Measurements from ENCODE around the gene SUPT5H.

SUPT5H gene

DNA sequence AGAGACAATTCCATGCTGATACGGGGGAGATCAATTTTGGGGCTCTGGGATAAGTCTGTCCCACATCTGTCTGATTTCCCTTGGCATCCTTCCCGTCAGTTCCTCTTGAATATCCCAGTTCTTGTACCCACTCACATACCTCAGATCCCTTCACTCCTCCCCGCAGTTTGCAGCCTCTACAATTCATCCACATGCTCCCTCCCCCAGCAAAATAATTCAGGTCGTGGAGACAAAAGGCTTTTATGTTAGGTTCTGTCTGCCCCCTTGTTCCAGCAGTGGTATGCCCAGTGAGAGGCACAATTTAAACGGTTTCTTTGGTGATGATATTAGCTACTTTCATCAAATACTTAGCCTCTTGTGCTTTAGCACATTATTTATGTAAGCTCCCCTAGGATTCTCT, 19.2 kb upstream of the SUPT5H start:
- no peak for TF ChIP-seq ZNF274 (IDR thresholded peaks at IDR 0.05; ENCODE audit: low read depth, low read length)
- no peak overlapping the region for H3K4me3 ChIP-seq (ENCODE audit: low read length)

DNA sequence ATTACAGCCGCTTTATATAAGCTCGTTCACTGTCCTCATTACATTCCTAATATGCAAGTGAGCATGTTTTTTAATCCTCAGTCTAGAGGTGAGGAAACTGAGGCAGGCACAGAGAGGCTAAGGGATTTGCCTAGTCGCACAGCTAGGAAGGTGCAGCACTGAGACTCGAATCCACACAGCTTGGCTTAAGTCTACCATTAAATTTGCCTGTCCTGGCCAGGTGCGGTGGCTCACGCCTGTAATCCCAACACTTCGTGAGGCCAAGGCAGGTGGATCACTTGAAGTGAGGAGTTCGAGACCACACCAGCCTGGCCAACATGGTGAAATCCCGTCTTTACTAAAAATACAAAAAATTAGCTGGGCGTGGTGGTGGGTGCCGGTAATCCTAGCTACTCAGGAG, 17.7 kb upstream of the SUPT5H start:
- H3K4me3 ChIP-seq (ENCODE audit: low read length): no peak overlapping the region
- TF ChIP-seq ZNF274 (IDR thresholded peaks at IDR 0.05; ENCODE audit: low read depth, low read length): no peak

DNA sequence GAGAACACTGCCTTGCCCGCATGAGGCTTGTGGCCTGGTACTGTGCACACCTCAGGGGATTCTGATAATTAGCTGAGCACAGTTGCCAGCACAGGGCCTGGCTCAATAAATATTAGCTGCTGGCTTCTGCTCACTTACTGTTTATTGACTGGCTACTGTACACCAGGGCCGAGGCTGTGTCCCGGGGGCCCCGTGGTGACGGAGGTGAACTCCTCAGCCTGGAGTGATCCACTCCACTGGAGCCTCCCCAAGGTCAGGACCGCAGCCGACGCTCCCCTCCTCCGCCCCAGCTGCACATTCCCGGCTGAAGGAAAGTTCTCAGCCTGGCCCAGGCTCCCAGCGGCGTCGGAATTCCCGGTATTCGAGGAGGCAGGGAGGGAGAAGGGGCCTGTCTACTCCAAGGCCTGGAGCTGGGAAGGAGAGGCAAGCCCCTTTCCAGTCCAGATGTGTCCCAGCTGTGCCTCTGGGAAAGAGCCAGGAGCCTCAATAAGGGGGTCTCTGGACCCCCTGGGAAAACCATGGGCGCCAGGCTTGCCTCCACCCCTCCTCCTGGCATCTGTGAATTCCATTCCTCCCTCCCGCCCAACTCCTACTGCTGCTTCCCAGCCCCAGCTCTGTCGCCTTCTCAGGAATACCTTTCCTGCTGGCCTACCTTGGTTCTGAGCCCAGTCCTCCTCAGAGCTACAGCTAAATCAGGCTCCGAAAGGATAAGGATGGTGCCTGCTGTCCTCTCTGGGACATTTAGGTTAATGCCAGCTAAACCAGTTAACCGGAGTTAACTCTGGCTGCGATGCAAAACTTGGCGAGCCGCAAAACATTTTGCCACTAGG, 16.9 kb upstream of the SUPT5H start:
- TF ChIP-seq ZNF274 (IDR thresholded peaks at IDR 0.05; ENCODE audit: low read depth, low read length): no peak
- H3K4me3 ChIP-seq (ENCODE audit: low read length): no peak overlapping the region

DNA sequence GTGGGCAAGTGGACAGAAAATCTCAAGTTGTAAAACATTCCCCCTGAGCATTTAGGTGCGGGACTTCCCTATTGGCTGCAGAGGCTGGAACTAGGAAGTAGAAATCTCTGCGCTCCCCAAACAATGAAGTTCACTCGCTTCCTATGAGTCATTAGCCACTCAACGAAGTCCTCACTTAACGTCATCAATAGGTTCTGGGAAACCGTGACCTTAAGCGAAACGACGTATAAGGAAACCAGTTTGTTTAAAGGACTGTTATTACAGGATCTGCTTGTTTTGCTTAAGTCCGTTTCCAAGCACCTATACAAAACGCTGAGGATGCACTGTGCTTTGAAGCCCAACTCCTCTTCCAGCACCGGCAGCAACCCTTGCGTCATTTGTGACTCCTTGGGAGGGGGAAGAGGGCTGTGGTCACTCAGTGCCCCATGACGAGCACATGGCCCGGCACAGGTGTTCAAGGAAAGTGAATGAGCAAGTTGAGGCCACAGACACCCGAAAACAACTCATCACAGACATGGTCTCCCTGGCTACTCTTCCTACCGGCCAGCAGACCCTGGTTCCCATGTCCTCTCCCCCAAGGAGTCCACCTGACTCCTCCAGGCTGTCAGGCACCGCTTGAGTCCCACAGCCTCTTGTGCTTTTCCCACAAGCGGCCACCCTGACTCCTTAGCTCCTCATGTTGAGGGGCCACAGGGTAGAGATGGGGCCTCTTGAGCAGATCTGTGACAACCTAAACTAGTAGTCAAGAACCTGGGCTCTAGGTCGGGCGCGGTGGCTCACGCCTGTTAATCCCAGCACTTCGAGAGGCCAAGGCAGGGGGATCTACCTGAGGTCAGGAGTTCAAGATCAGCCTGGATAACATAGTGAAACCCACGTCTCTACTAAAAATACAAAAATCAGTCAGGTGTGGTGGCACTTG, 14.4 kb upstream of the SUPT5H start:
- no peak for TF ChIP-seq ZNF274 (IDR thresholded peaks at IDR 0.05; ENCODE audit: low read depth, low read length)
- H3K4me3 ChIP-seq (ENCODE audit: low read length): no peak overlapping the region

DNA sequence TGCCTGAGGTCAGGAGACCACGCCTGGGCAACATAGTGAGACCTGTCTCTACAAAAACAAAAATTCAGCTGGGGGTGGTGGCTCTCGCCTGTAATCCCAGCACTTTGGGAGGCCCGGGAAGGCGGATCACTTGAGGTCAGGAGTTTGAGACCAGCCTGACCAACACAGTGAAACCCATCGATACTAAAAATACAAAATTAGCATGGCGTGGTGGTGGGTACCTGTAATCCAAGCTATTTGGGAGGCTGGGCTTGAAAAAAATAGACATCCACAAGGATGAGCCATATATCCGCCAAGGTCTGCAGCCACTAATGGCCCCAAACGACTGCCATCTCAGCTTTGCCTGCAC, 12.7 kb upstream of the SUPT5H start:
- no peak for TF ChIP-seq ZNF274 (IDR thresholded peaks at IDR 0.05; ENCODE audit: low read depth, low read length)
- no peak overlapping the region for H3K4me3 ChIP-seq (ENCODE audit: low read length)

DNA sequence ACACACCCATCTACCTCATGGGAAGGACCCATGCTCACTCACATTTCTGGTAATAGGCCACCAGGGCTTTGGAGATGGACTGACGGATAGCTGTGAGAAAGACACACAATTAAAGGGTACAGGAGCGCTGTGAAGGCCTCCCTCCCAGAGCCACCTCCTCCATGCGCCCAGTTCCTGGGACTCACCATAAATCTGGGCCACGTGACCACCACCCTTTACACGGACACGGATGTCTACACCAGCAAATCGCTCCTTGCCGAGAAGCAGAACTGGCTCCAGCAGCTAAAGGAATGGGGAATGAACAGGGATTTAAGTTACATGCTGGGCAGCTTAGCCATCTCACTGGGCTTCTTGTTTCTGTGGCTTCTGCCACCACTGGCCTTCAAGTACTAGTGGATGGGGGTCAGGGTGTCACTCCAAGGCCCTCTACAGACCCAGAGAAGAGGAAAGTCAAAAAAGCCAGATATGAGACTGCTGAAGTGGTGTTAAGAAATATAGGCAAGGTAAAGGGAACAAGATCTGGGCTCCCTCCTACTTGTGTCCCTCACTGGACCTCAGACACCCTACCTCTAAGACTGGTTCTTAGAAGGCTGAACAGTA, 11.8 kb upstream of the SUPT5H start:
- no peak for TF ChIP-seq ZNF274 (IDR thresholded peaks at IDR 0.05; ENCODE audit: low read depth, low read length)
- peak overlapping the region; percentile 94; the same call in 1 of the 2 replicates for H3K4me3 ChIP-seq (ENCODE audit: low read length)

DNA sequence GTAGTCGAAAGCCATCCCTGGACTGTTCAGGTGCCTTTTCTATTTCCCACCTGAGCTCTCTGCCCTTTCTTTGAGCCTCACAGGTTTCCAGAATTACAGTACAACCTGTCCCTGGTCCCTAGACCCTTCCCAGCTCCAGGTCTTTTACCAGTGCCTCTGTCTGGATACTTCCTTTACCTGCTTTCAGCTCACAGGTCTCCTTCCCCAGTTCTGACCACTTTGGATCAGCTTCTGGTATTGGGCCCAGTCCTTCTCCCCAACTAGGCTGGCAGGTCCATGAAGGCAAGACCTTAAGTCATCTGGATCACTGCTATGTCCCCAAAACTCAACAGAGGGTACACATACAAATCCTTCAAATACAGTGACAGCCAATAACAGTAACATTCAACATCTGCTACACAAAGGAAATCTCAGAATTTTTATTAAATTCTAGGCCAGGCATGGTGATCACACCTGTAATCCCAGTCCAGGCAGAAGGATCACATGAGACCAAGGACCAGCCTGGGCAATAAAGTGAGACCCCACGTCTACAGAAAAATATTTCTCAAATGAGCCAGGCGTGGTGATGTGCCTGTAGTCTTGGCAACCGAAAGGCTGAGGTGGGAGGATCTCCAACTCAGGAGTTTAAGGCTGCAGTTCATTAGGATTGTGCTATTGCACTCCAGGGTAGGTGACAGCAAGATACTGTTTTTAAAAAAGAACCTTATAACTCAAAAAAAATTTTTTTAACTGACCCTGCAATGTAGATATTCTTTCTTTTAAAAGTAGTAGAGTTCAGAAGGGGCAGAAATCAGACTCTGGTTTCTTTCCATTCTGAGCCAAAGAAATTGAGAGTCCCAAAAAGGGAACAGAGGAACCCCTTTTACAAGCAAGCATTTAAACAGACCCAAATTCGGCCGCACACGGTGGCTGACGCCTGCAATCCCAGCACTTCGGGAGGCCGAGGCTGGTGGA, 11.0 kb upstream of the SUPT5H start:
- no peak for TF ChIP-seq ZNF274 (IDR thresholded peaks at IDR 0.05; ENCODE audit: low read depth, low read length)
- H3K4me3 ChIP-seq (ENCODE audit: low read length): peak overlapping the region; percentile 94

DNA sequence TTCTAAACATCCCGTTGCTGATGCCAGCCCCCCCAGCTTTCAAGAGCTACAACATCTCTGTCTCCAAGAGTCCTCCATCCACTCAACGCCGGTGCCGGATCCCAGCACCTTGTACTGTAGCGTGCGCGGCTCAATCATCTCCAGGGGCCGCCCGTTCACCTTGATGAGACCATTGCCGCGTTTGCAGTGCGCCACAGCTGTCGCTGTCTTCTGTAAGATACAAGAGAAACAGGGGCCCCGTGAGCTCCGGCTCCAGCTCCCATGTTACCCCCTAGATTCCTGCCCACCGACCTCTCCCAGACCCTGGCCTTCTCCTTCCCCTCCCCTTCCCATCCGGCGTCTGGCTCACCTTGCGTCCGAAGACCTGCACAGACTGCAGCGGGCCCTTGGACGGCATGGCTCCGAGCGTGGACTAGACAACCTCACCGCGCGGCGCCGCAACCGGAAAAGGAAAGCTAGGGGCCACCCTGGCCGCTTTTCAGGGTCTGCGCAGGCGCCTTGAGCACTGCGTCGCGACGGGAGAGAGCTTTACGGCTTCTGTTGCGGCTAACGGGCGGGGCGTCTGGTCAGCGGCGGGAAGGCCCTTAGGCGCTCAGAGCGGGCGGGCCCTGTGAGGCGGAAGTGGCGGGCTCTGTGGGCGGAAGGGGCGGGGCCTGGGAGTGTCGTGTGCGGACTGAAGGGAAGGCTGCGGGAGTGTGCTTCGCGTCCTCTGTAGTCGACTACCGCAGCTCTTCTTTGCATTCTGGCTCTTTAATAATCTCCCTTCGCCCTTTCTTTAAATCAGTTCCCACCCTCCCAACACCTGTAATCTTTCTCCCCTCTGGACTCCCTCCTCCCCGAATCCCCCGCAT, 9.7 kb upstream of the SUPT5H start, which contains the start of gene RPS16:
Gene RPS16 (minus strand): TSS at position 451 of the 851 bp plus-strand sequence. CDS start 54 bp downstream, at position 397.
- no peak for TF ChIP-seq ZNF274 (IDR thresholded peaks at IDR 0.05; ENCODE audit: low read depth, low read length)
- H3K4me3 ChIP-seq (ENCODE audit: low read length): peak within 1 kb of the TSS; percentile 94

DNA sequence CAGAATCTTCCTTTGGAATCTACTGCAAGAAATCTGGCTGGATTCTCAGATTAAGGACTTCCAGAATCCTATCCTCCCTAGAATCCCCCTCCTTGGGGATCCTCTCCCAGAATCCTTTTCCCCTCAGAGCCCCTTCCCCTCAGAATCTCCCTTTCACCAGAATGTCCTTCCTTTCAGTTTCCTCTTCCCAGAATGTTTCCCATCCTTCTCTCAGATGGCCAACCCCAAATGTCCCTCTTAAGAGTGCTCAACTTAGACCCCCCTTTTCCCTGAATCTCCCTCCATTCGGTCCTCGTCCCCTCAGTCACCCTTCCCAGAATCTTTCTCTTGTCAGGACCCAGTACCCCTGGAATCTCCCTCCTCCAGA, 9.0 kb upstream of the SUPT5H start:
- peak overlapping the region; percentile 89 for H3K4me3 ChIP-seq (ENCODE audit: low read length)
- no peak for TF ChIP-seq ZNF274 (IDR thresholded peaks at IDR 0.05; ENCODE audit: low read depth, low read length)

DNA sequence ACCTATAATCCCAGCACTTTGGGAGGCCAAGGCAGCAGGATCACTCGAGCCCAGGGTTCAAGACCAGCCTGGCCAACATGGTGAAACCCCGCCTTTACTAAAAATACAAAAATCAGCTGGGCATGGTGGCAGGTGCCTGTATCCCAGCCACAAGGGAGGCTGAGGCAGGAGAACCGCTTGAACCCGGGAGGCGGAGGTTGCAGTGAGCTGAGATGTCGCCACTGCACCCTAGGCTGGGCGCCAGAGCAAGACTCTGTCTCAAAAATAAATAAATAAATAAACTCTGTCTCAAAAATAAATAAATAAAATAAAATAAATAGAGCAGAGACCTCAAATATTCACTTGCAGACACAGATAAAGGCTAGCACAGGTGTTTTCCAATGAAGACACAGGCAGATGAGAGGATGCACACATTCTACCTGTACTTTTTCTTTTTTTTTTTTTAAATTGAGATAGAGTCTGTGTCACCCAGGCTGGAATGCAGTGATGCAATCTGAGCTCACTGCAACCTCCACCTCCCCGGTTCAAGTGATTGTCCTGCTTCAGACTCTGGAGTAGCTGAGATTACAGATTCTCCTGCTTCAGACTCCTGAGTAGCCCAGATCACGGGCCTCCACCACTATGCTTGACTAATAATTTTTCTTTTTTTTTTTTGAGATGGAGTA, 7.0 kb upstream of the SUPT5H start:
- TF ChIP-seq ZNF274 (IDR thresholded peaks at IDR 0.05; ENCODE audit: low read depth, low read length): no peak

DNA sequence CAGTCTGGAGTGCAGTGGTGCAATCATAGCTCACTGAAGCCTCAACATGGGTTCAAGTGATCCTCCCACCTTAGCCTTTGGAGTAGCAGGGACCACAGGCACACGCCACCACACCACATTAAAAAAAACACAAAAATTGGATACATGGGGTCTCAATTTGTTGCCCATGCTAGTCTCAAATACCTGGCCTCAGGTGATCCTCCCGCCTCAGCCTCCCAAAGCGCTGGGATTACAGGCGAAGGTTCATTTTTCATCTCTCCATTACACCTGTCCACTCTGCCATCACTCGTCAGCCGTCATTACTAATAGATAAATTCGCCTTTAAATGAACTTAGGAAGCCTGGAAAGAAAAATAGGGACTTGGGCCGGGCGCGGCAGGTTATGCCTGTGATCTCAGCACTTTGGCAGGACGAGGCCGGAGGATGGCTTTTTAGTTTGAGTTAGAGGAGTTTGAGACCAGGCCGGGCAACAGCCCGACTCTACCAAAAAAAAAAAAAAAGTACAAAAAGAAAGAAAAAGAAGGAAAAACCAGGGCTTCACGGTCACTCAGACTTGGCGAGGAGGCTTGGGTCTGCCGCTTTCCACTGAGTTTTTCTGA, 685 bp upstream of the SUPT5H start:
- no peak for TF ChIP-seq ZNF274 (IDR thresholded peaks at IDR 0.05; ENCODE audit: low read depth, low read length)
- H3K4me3 ChIP-seq (ENCODE audit: low read length): peak overlapping the region; percentile 85

More for the DNA sequence above, 7.0 kb upstream of the SUPT5H start:
- no peak overlapping the region for H3K4me3 ChIP-seq (ENCODE audit: low read length)
